Effector CD8-positive, alpha-beta T cell (primary cell): Measurements from ENCODE around the gene MECP2.

ENCODE experiments used
- DNase-seq: peaks from one replicate; lab custom pipeline; 2025; lab: John Stamatoyannopoulos, UW

The MECP2 gene

GRCh38 chrX:154033848-154034247 is 63.7 kb downstream of the MECP2 start:
- DNase-seq: no peak

- no peak for DNase-seq
These were observed 64.9 kb downstream of the MECP2 start for GRCh38 chrX:154032653-154033052.

- no peak for DNase-seq
These were observed 65.4 kb downstream of the MECP2 start for GRCh38 chrX:154032160-154032559.

- no peak for DNase-seq
These were observed 66.7 kb downstream of the MECP2 start for GRCh38 chrX:154030715-154031305.

GRCh38 chrX:154030266-154030665 is 67.3 kb downstream of the MECP2 start:
- no peak for DNase-seq

- DNase-seq: no peak
These were observed 68.1 kb downstream of the MECP2 start for GRCh38 chrX:154029439-154029838.

GRCh38 chrX:154028502-154029184 is 68.9 kb downstream of the MECP2 start:
- no peak for DNase-seq

GRCh38 chrX:154027986-154028385 is 69.5 kb downstream of the MECP2 start:
- DNase-seq: no peak

- no peak for DNase-seq
These were observed 70.5 kb downstream of the MECP2 start for GRCh38 chrX:154027022-154027402.

- no peak for DNase-seq
These were observed 71.1 kb downstream of the MECP2 start for GRCh38 chrX:154026136-154027021.

GRCh38 chrX:154025230-154025629 is 72.3 kb downstream of the MECP2 start:
- DNase-seq: no peak

- no peak for DNase-seq
These were observed 73.2 kb downstream of the MECP2 start for GRCh38 chrX:154024271-154024670.

GRCh38 chrX:154023276-154024000 is 74.1 kb downstream of the MECP2 start:
- DNase-seq: no peak

GRCh38 chrX:154022108-154022507 is 75.4 kb downstream of the MECP2 start:
- no peak for DNase-seq

GRCh38 chrX:154021131-154021611 is 76.3 kb downstream of the MECP2 start:
- no peak for DNase-seq

- no peak for DNase-seq
These were observed 76.9 kb downstream of the MECP2 start for GRCh38 chrX:154020536-154021115.

GRCh38 chrX:154019633-154020528 is 77.6 kb downstream of the MECP2 start, which contains the start of gene IRAK1:
IRAK1 (minus strand) TSS chrX:154019902; CDS start chrX:154019812, 90 bp downstream.
- peak; percentile 12 for DNase-seq

GRCh38 chrX:154019061-154019621 is 78.4 kb downstream of the MECP2 start:
- no peak for DNase-seq

GRCh38 chrX:154018518-154019060 is 78.9 kb downstream of the MECP2 start:
- no peak for DNase-seq
